ENCODE measurements around the gene RYR2. TPM values are rescaled to one million over a fixed set of nuclear protein-coding genes. Genes with fewer than 3 reads are reported as not detected.
A peak's percentile ranks its signal among the peaks of the same experiment; 100 is the strongest.

Gene RYR2
- polyA plus RNA-seq, 1 of the 3 experiments (the other 2 are of a cell fraction) = under 0.01 TPM

DNA sequence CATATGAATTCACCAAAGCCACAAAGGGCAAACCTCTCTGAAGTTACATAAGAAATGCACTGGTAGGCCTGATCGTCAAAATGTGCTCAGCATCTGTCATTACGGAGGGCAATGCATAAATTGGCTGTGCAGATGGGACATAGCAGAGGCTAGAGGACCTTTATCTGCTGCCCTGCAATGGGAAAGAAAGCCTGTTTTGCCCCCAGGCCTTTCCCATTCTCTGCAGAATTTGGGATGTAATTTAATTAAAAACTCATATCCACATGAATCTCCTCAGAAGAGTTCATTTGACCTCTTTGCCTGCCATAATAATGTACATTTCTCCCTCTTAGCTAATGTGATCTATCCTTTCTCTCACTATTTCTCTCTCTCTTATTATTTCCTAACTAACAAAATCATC, 690.7 kb downstream of the RYR2 start:
- Histone ChIP-seq H3K79me2 (ENCODE audit: insufficient read depth) (no peaks in the 10 kb centered on the region), H2AFZ (ENCODE audit: low read depth) (no peak overlapping the region), H3K27me3 (ENCODE audit: insufficient read depth) (no peaks in the 10 kb centered on the region), H3K4me3 (ENCODE audit: low read depth in 2 of 2, low read length in 1 of 2) (no peak overlapping the region), H3K9me3 (no peaks in the 10 kb centered on the region), H3K9me2 (no peaks in the 10 kb centered on the region), H3F3A (replicated peaks; ENCODE audit: insufficient read depth) (no peaks in the 10 kb centered on the region), H3K27ac (ENCODE audit: low read depth in 2 of 2, low read length in 1 of 2) (peak overlapping the region in 1 of 2 experiments; percentile 83; a peak in 2 of 4 replicates), H3K36me3 (replicated peaks in 1 of 2; ENCODE audit: control insufficient read depth in 1 of 2, insufficient read depth in 2 of 2, low read length in 1 of 2) (no peaks in the 10 kb centered on the region), H3K4me1 (ENCODE audit: control insufficient read depth in 1 of 2, insufficient read depth in 2 of 2, low read depth in 1 of 2, low read length in 1 of 2) (peaks cover 0 to 12% of the 10 kb centered on the region in 2 experiments; a peak in 2 of 4 replicates), H4K20me1 (ENCODE audit: insufficient read depth) (no peaks in the 10 kb centered on the region), H3K4me2 (no peak overlapping the region), H3K9ac (no peak overlapping the region)
- POLR2A ChIA-PET = no interaction called here
- CTCF ChIA-PET = no interaction called here
- WGBS (ENCODE audit: low lambda C conversion rate) = 5% methylated on average over 2 of the region's 2 CpGs
- DNase-seq = peak; percentile 59
- TF ChIP-seq NRF1 (IDR thresholded peaks at IDR 0.05; ENCODE audit: low read depth, low read length) (no peak), EP300 (IDR thresholded peaks at IDR 0.05; ENCODE audit: borderline replicate concordance in 1 of 2, low read depth in 1 of 2, low read length in 1 of 2) (peak in 1 of 2 experiments; percentile 90; a peak in 2 of 4 replicates), GATA2 (CRISPR knock-in tag; IDR thresholded peaks at IDR 0.05) (peak; percentile 35; the same call in 1 of the 2 replicates), ELF1 (IDR thresholded peaks at IDR 0.05) (no peak), YY1 (IDR thresholded peaks at IDR 0.05; ENCODE audit: low read depth) (no peak), NFIC (IDR thresholded peaks at IDR 0.05; ENCODE audit: borderline replicate concordance) (no peak), CHD2 (IDR thresholded peaks at IDR 0.05; ENCODE audit: low read length, partially characterized antibody) (peak; percentile 59), FOXM1 (IDR thresholded peaks at IDR 0.05; ENCODE audit: low read depth) (no peak), TEAD4 (IDR thresholded peaks at IDR 0.05; ENCODE audit: borderline replicate concordance, insufficient read depth) (peak; percentile 49; the same call in 1 of the 2 replicates), SIN3A (IDR thresholded peaks at IDR 0.05; ENCODE audit: borderline replicate concordance, low read depth, low read length) (no peak), TCF12 (IDR thresholded peaks at IDR 0.05) (peak; percentile 23; the same call in 1 of the 2 replicates), FOXJ3 (CRISPR knock-in tag; IDR thresholded peaks at IDR 0.05) (0 out of 2 replicates have a peak, but pooled peaks have one; percentile 42), POLR2AphosphoS5 (IDR thresholded peaks at IDR 0.05; ENCODE audit: low read depth, low read length) (no peak), JUND (IDR thresholded peaks at IDR 0.05) (no peak), RAD21 (IDR thresholded peaks at IDR 0.05; ENCODE audit: low read length) (no peak), TAF1 (IDR thresholded peaks at IDR 0.05; ENCODE audit: borderline replicate concordance, low read depth, low read length) (no peak), RFX5 (IDR thresholded peaks at IDR 0.05; ENCODE audit: low read length) (no peak), RXRA (IDR thresholded peaks at IDR 0.05; ENCODE audit: borderline replicate concordance, low read depth) (no peak), MXI1 (IDR thresholded peaks at IDR 0.05; ENCODE audit: low read depth, low read length) (peak; percentile 52; the same call in 1 of the 2 replicates), GABPA (IDR thresholded peaks at IDR 0.05; ENCODE audit: low read depth) (no peak), RCOR1 (IDR thresholded peaks at IDR 0.05; ENCODE audit: low read length) (peak; percentile 93), SMC3 (IDR thresholded peaks at IDR 0.05; ENCODE audit: low read depth, low read length) (no peak)
- TF ChIP-seq, protein P1, sequence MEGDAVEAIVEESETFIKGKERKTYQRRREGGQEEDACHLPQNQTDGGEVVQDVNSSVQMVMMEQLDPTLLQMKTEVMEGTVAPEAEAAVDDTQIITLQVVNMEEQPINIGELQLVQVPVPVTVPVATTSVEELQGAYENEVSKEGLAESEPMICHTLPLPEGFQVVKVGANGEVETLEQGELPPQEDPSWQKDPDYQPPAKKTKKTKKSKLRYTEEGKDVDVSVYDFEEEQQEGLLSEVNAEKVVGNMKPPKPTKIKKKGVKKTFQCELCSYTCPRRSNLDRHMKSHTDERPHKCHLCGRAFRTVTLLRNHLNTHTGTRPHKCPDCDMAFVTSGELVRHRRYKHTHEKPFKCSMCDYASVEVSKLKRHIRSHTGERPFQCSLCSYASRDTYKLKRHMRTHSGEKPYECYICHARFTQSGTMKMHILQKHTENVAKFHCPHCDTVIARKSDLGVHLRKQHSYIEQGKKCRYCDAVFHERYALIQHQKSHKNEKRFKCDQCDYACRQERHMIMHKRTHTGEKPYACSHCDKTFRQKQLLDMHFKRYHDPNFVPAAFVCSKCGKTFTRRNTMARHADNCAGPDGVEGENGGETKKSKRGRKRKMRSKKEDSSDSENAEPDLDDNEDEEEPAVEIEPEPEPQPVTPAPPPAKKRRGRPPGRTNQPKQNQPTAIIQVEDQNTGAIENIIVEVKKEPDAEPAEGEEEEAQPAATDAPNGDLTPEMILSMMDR (IDR thresholded peaks at IDR 0.05) = no peak
- TF ChIP-seq, protein P2, sequence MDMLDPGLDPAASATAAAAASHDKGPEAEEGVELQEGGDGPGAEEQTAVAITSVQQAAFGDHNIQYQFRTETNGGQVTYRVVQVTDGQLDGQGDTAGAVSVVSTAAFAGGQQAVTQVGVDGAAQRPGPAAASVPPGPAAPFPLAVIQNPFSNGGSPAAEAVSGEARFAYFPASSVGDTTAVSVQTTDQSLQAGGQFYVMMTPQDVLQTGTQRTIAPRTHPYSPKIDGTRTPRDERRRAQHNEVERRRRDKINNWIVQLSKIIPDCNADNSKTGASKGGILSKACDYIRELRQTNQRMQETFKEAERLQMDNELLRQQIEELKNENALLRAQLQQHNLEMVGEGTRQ (IDR thresholded peaks at IDR 0.05; ENCODE audit: borderline replicate concordance, low read depth, low read length) = no peak
- TF ChIP-seq, protein P3, sequence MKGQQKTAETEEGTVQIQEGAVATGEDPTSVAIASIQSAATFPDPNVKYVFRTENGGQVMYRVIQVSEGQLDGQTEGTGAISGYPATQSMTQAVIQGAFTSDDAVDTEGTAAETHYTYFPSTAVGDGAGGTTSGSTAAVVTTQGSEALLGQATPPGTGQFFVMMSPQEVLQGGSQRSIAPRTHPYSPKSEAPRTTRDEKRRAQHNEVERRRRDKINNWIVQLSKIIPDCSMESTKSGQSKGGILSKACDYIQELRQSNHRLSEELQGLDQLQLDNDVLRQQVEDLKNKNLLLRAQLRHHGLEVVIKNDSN (IDR thresholded peaks at IDR 0.05; ENCODE audit: borderline replicate concordance, low read depth) = no peak
- TF ChIP-seq, protein P4, sequence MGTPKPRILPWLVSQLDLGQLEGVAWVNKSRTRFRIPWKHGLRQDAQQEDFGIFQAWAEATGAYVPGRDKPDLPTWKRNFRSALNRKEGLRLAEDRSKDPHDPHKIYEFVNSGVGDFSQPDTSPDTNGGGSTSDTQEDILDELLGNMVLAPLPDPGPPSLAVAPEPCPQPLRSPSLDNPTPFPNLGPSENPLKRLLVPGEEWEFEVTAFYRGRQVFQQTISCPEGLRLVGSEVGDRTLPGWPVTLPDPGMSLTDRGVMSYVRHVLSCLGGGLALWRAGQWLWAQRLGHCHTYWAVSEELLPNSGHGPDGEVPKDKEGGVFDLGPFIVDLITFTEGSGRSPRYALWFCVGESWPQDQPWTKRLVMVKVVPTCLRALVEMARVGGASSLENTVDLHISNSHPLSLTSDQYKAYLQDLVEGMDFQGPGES (IDR thresholded peaks at IDR 0.05; ENCODE audit: low read depth, low read length) = no peak
- TF ChIP-seq, protein P5, sequence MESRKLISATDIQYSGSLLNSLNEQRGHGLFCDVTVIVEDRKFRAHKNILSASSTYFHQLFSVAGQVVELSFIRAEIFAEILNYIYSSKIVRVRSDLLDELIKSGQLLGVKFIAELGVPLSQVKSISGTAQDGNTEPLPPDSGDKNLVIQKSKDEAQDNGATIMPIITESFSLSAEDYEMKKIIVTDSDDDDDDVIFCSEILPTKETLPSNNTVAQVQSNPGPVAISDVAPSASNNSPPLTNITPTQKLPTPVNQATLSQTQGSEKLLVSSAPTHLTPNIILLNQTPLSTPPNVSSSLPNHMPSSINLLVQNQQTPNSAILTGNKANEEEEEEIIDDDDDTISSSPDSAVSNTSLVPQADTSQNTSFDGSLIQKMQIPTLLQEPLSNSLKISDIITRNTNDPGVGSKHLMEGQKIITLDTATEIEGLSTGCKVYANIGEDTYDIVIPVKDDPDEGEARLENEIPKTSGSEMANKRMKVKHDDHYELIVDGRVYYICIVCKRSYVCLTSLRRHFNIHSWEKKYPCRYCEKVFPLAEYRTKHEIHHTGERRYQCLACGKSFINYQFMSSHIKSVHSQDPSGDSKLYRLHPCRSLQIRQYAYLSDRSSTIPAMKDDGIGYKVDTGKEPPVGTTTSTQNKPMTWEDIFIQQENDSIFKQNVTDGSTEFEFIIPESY (IDR thresholded peaks at IDR 0.05; ENCODE audit: borderline replicate concordance, low read depth) = no peak
- TF ChIP-seq, protein P6, sequence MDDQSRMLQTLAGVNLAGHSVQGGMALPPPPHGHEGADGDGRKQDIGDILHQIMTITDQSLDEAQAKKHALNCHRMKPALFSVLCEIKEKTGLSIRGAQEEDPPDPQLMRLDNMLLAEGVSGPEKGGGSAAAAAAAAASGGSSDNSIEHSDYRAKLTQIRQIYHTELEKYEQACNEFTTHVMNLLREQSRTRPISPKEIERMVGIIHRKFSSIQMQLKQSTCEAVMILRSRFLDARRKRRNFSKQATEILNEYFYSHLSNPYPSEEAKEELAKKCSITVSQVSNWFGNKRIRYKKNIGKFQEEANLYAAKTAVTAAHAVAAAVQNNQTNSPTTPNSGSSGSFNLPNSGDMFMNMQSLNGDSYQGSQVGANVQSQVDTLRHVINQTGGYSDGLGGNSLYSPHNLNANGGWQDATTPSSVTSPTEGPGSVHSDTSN (IDR thresholded peaks at IDR 0.05) = no peak
- TF ChIP-seq, protein P7, sequence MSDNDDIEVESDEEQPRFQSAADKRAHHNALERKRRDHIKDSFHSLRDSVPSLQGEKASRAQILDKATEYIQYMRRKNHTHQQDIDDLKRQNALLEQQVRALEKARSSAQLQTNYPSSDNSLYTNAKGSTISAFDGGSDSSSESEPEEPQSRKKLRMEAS (IDR thresholded peaks at IDR 0.05; ENCODE audit: low read depth) = no peak

Measured in SK-N-SH (cell line).